SK-N-SH (cell line): ENCODE results near the gene SPRY2. TPM values are rescaled to one million over a fixed set of nuclear protein-coding genes. Genes with fewer than 3 reads are reported as not detected.

Source experiments
- CTCF ChIA-PET: fragments of 300-600, 350-600 bp; formaldehyde crosslinking; extraction: SDS; loops from one replicate; lab custom pipeline; 2021; lab: Yijun Ruan, JAX
- POLR2A ChIA-PET: fragments of 350-600 bp; sonication (Branson Sonifier 250); formaldehyde crosslinking; extraction: SDS; loops from one replicate; lab custom pipeline; 2020; ENCODE audit warnings: antibody characterized with exemption, inconsistent platforms; lab: Yijun Ruan, JAX
- DNase-seq: peaks from one replicate; pipeline ENCODE4 v3.0.0; 2012
- H2AFZ ChIP-seq: fragments of 200-600 bp; sonication (generic); 2 replicates; pipeline ENCODE4 v1.8.1; 2016; ENCODE audit warnings: antibody characterized with exemption, mild to moderate bottlenecking, low read depth
- H3F3A ChIP-seq: fragments of 200-600 bp; sonication (generic); replicated peaks from 2 replicates; pipeline ENCODE3; 2016; ENCODE audit warnings: antibody characterized with exemption, mild to moderate bottlenecking; ENCODE audit not compliant: insufficient read depth
- H3K27ac ChIP-seq, 2 experiments: fragments of 200-500 bp in 1 of 2; fragments of 200-600 bp in 1 of 2; sonication (Bioruptor generic) in 1 of 2; sonication (generic), shearing (Covaris generic) in 1 of 2; 2 replicates each; pipeline versions ENCODE4 v1.5.1 to v1.6.1; 2014 to 2016; ENCODE audit warnings: low read depth in 2 of 2, inconsistent platforms in 1 of 2, low read length in 1 of 2, mild to moderate bottlenecking in 1 of 2, mixed read lengths in 1 of 2
- H3K27me3 ChIP-seq: fragments of 200-600 bp; sonication (generic), shearing (Covaris generic); 2 replicates; pipeline ENCODE4 v1.6.1; 2016; ENCODE audit warnings: mixed run types; ENCODE audit not compliant: insufficient read depth
- H3K36me3 ChIP-seq, 2 experiments: fragments of 200-500 bp in 1 of 2; fragments of 200-600 bp in 1 of 2; sonication (Bioruptor generic) in 1 of 2; sonication (generic) in 1 of 2; replicated peaks in 1 of 2; 2 replicates each; pipeline versions ENCODE3 to v1.5.1; 2014 to 2016; ENCODE audit warnings: low read length in 1 of 2, mild to moderate bottlenecking in 1 of 2; ENCODE audit not compliant: insufficient read depth in 2 of 2, control insufficient read depth in 1 of 2
- H3K4me1 ChIP-seq, 2 experiments: fragments of 200-500 bp in 1 of 2; fragments of 200-600 bp in 1 of 2; sonication (Bioruptor generic) in 1 of 2; sonication (generic), shearing (Covaris generic) in 1 of 2; 2 replicates each; pipeline versions ENCODE4 v1.5.1 to v1.6.1; 2014 to 2016; ENCODE audit warnings: low read depth in 1 of 2, low read length in 1 of 2, mixed run types in 1 of 2; ENCODE audit not compliant: insufficient read depth in 2 of 2, control insufficient read depth in 1 of 2
- H3K4me2 ChIP-seq: fragments of 200-600 bp; sonication (generic), shearing (Covaris generic); 2 replicates; pipeline ENCODE4 v1.6.1; 2017; ENCODE audit warnings: mixed run types
- H3K4me3 ChIP-seq, 2 experiments: fragments of 200-500 bp in 1 of 2; fragments of 200-600 bp in 1 of 2; sonication (Bioruptor generic) in 1 of 2; sonication (generic), shearing (Covaris generic) in 1 of 2; 2 replicates each; pipeline versions ENCODE4 v1.5.1 to v1.8.1; 2014 to 2016; ENCODE audit warnings: low read depth in 2 of 2, inconsistent platforms in 1 of 2, low read length in 1 of 2, mild to moderate bottlenecking in 1 of 2, mixed read lengths in 1 of 2, moderate library complexity in 1 of 2
- H3K79me2 ChIP-seq: fragments of 200-600 bp; sonication (generic); 2 replicates; pipeline ENCODE4 v1.8.1; 2017; ENCODE audit warnings: mild to moderate bottlenecking; ENCODE audit not compliant: insufficient read depth
- H3K9ac ChIP-seq: fragments of 200-600 bp; sonication (generic); 2 replicates; pipeline ENCODE4 v1.6.1; 2017; ENCODE audit warnings: mixed run types
- H3K9me2 ChIP-seq: fragments of 200-600 bp; sonication (generic); 2 replicates; pipeline ENCODE4 v1.6.1; 2017; ENCODE audit warnings: mixed run types
- H3K9me3 ChIP-seq: fragments of 200-600 bp; sonication (generic); 2 replicates; pipeline ENCODE4 v1.6.1; 2017; ENCODE audit warnings: mixed run types, mild to moderate bottlenecking, moderate library complexity
- H4K20me1 ChIP-seq: fragments of 200-600 bp; sonication (generic); 2 replicates; pipeline ENCODE4 v1.6.1; 2017; ENCODE audit warnings: mild to moderate bottlenecking, mixed run types; ENCODE audit not compliant: insufficient read depth
- ELF1 ChIP-seq: IDR thresholded peaks from 2 replicates; pipeline ENCODE4 v1.4.0; 2012
- EP300 ChIP-seq, 2 experiments: IDR thresholded peaks; 2 replicates each; pipeline versions ENCODE4 v1.4.0 to v1.6.1; 2012; ENCODE audit warnings: borderline replicate concordance in 1 of 2, low read depth in 1 of 2, low read length in 1 of 2
- FOSL2 ChIP-seq: IDR thresholded peaks from 2 replicates; pipeline ENCODE4 v1.4.0; 2012; ENCODE audit warnings: low read depth, mild to moderate bottlenecking, moderate library complexity, borderline replicate concordance
- FOXJ3 ChIP-seq: sonication (generic); formaldehyde crosslinking; IDR thresholded peaks from 2 replicates; pipeline ENCODE4 v1.5.1; 2020; ENCODE audit warnings: mild to moderate bottlenecking, missing genetic modification reagents
- FOXM1 ChIP-seq: IDR thresholded peaks from 2 replicates; pipeline ENCODE4 v1.4.0; 2012; ENCODE audit warnings: low read depth, mild to moderate bottlenecking
- GATA2 ChIP-seq: sonication (generic); formaldehyde crosslinking; IDR thresholded peaks from 2 replicates; pipeline ENCODE4 v1.5.0; 2020; ENCODE audit warnings: mild to moderate bottlenecking, missing genetic modification reagents
- NFIC ChIP-seq: IDR thresholded peaks from 2 replicates; pipeline ENCODE4 v1.4.0; 2012; ENCODE audit warnings: borderline replicate concordance
- NRF1 ChIP-seq: IDR thresholded peaks from 2 replicates; pipeline ENCODE4 v1.6.1; 2012; ENCODE audit warnings: low read depth, mild to moderate bottlenecking, low read length
- RAD21 ChIP-seq: IDR thresholded peaks from 2 replicates; pipeline ENCODE4 v1.6.1; 2012; ENCODE audit warnings: mild to moderate bottlenecking, low read length
- REST ChIP-seq: IDR thresholded peaks from 2 replicates; pipeline ENCODE4 v1.6.1; 2012; ENCODE audit warnings: mild to moderate bottlenecking, low read depth, low read length, moderate library complexity
- RXRA ChIP-seq: IDR thresholded peaks from 2 replicates; pipeline ENCODE4 v1.4.0; 2012; ENCODE audit warnings: low read depth, mild to moderate bottlenecking, borderline replicate concordance
- YY1 ChIP-seq: IDR thresholded peaks from 2 replicates; pipeline ENCODE4 v1.4.0; 2012; ENCODE audit warnings: low read depth, mild to moderate bottlenecking
- WGBS: methylation state at CpG from one replicate; pipeline ENCODE4 v1.1.6; 2017; ENCODE audit warnings: low lambda C conversion rate; 5-methylcytosine and 5-hydroxymethylcytosine counted together
- polyA plus RNA-seq, 3 experiments: library from polyadenylated mRNA; depleted of rRNA; stranded (reverse); fragments of >200 nt; gene quantifications; 2 replicates each; pipeline ENCODE4 v1.2.3, GENCODE V29; 2012
- TF ChIP-seq, protein P1 (sequence below): fragments of 200-600 bp; sonication (generic); IDR thresholded peaks from 2 replicates; pipeline ENCODE4 v1.6.1; 2017; ENCODE audit warnings: antibody characterized with exemption, mild to moderate bottlenecking, moderate library complexity
- TF ChIP-seq, protein P2 (sequence below): fragments of 150-350 bp; IDR thresholded peaks from 2 replicates; pipeline ENCODE4 v1.6.1; 2016; ENCODE audit warnings: mild to moderate bottlenecking, low read depth, low read length

SPRY2 gene
- polyA plus RNA-seq, 1 of the 3 experiments (the other 2 are of a cell fraction): 122 TPM

- H3K4me1 ChIP-seq: peaks cover 0 to 16% of the 10 kb centered on the region in 2 experiments; a peak in 1 of 4 replicates
- H3K4me2 ChIP-seq: no peak overlapping the region
- H2AFZ ChIP-seq: peak overlapping the region; percentile 5; the same call in 1 of the 2 replicates
- ChIA-PET CTCF (no interaction called here), POLR2A (no interaction called here)
- DNase-seq: no peak
- H3K9me3 ChIP-seq: no peaks in the 10 kb centered on the region
- peaks cover 8% of the 10 kb centered on the region for H3F3A ChIP-seq
- no peaks in the 10 kb centered on the region for H3K79me2 ChIP-seq
- H3K4me3 ChIP-seq: no peak overlapping the region
- 0 out of 4 replicates have a peak overlapping the region, but pooled peaks of 1 of the 2 experiments have one; percentile 56 for H3K27ac ChIP-seq
- no peak for TF ChIP-seq NFIC
- TF ChIP-seq, protein P1, sequence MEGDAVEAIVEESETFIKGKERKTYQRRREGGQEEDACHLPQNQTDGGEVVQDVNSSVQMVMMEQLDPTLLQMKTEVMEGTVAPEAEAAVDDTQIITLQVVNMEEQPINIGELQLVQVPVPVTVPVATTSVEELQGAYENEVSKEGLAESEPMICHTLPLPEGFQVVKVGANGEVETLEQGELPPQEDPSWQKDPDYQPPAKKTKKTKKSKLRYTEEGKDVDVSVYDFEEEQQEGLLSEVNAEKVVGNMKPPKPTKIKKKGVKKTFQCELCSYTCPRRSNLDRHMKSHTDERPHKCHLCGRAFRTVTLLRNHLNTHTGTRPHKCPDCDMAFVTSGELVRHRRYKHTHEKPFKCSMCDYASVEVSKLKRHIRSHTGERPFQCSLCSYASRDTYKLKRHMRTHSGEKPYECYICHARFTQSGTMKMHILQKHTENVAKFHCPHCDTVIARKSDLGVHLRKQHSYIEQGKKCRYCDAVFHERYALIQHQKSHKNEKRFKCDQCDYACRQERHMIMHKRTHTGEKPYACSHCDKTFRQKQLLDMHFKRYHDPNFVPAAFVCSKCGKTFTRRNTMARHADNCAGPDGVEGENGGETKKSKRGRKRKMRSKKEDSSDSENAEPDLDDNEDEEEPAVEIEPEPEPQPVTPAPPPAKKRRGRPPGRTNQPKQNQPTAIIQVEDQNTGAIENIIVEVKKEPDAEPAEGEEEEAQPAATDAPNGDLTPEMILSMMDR: no peak
- no peak for TF ChIP-seq GATA2 (CRISPR knock-in tag)
- no peak for TF ChIP-seq ELF1
- no peak for TF ChIP-seq RAD21
- TF ChIP-seq RXRA: no peak
- TF ChIP-seq EP300 (IDR thresholded peaks at IDR 0.05; ENCODE audit: borderline replicate concordance in 1 of 2, low read depth in 1 of 2, low read length in 1 of 2): no peak
- TF ChIP-seq FOXJ3: no peak
- TF ChIP-seq FOXM1: no peak
- no peak for TF ChIP-seq FOSL2
- no peak for TF ChIP-seq YY1
- TF ChIP-seq, protein P2, sequence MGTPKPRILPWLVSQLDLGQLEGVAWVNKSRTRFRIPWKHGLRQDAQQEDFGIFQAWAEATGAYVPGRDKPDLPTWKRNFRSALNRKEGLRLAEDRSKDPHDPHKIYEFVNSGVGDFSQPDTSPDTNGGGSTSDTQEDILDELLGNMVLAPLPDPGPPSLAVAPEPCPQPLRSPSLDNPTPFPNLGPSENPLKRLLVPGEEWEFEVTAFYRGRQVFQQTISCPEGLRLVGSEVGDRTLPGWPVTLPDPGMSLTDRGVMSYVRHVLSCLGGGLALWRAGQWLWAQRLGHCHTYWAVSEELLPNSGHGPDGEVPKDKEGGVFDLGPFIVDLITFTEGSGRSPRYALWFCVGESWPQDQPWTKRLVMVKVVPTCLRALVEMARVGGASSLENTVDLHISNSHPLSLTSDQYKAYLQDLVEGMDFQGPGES: no peak
- no peak for TF ChIP-seq NRF1
- no peak for TF ChIP-seq REST
- no peaks in the 10 kb centered on the region for H4K20me1 ChIP-seq
- no peak overlapping the region for H3K9ac ChIP-seq
- H3K36me3 ChIP-seq: no peaks in the 10 kb centered on the region
- no peaks in the 10 kb centered on the region for H3K9me2 ChIP-seq
- WGBS: 82% methylated on average over 9 of the region's 9 CpGs
- no peaks in the 10 kb centered on the region for H3K27me3 ChIP-seq
Observed at GRCh38 chr13:80307401-80307987, 33.4 kb downstream of the SPRY2 start.
